ENCODE results near the gene PMM1. TPM values are rescaled to one million over a fixed set of nuclear protein-coding genes. Genes with fewer than 3 reads are reported as not detected.
"Not testable (repeated sequence)": the region's sequence is repeated elsewhere in the genome, so short reads cannot be mapped to it uniquely, and the experiment has no call there.

The PMM1 gene
- total RNA-seq, 1 experiment from 2014 or later: 10.0 TPM

GRCh38 chr22:41558241-41558630 lies 31.4 kb downstream of the PMM1 start:
- not testable (repeated sequence) for H3K27ac ChIP-seq (ENCODE audit: low read length); H3K9ac ChIP-seq (ENCODE audit: low read length); H4K20me1 ChIP-seq (ENCODE audit: insufficient read depth, low read depth, low read length); H3K4me2 ChIP-seq (ENCODE audit: low read depth, low read length, poor library complexity, severe bottlenecking); H3K27me3 ChIP-seq (ENCODE audit: low read length); H3K79me2 ChIP-seq (ENCODE audit: low read length); H3K4me3 ChIP-seq (ENCODE audit: low read length); DNase-seq; H3K9me3 ChIP-seq (ENCODE audit: low read length); H2AFZ ChIP-seq (ENCODE audit: low read length); H3K9me2 ChIP-seq (replicated peaks; ENCODE audit: insufficient read depth, low read length); H3K36me3 ChIP-seq (ENCODE audit: insufficient read depth, low read length)
- peaks cover 13% of the 10 kb centered on the region for H3K4me1 ChIP-seq (ENCODE audit: low read length)

GRCh38 chr22:41557401-41558240 lies 32.0 kb downstream of the PMM1 start:
- no peaks in the 10 kb centered on the region for H3K36me3 ChIP-seq (ENCODE audit: insufficient read depth, low read length)
- H3K27ac ChIP-seq (ENCODE audit: low read length): no peak overlapping the region
- no peaks in the 10 kb centered on the region for H4K20me1 ChIP-seq (ENCODE audit: insufficient read depth, low read depth, low read length)
- no peaks in the 10 kb centered on the region for H3K9me3 ChIP-seq (ENCODE audit: low read length)
- no peak overlapping the region for H3K4me2 ChIP-seq (ENCODE audit: low read depth, low read length, poor library complexity, severe bottlenecking)
- DNase-seq: no peak
- H3K9me2 ChIP-seq (replicated peaks; ENCODE audit: insufficient read depth, low read length): no peaks in the 10 kb centered on the region
- no peak overlapping the region for H3K9ac ChIP-seq (ENCODE audit: low read length)
- no peak overlapping the region for H3K4me3 ChIP-seq (ENCODE audit: low read length)
- H3K27me3 ChIP-seq (ENCODE audit: low read length): no peaks in the 10 kb centered on the region
- peaks cover 13% of the 10 kb centered on the region for H3K4me1 ChIP-seq (ENCODE audit: low read length)
- H2AFZ ChIP-seq (ENCODE audit: low read length): no peak overlapping the region
- no peaks in the 10 kb centered on the region for H3K79me2 ChIP-seq (ENCODE audit: low read length)

DNA sequence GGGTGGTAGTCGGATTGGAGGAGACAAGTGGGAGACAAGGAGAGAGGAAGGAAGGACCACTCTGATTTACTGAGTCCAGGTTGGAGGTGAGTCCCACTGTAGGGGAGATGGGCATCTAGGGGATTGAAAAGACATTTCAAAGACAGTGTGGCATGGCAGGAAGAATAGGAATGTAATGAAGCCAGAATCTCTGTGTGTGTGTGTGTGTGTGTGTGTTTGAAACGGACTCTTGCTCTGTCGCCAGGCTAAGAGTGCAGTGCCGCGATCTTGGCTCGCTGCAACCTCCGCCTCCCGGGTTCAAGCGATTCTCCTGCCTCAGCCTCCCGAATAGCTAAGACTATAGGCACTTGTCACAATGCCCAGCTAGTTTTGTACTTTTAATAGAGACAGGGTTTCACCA lies 33.1 kb downstream of the PMM1 start:
- Histone ChIP-seq H4K20me1 (ENCODE audit: insufficient read depth, low read depth, low read length) (no peaks in the 10 kb centered on the region), H3K9me2 (replicated peaks; ENCODE audit: insufficient read depth, low read length) (no peaks in the 10 kb centered on the region), H3K4me2 (ENCODE audit: low read depth, low read length, poor library complexity, severe bottlenecking) (no peak overlapping the region), H3K9me3 (ENCODE audit: low read length) (no peaks in the 10 kb centered on the region), H3K27ac (ENCODE audit: low read length) (no peak overlapping the region), H3K36me3 (ENCODE audit: insufficient read depth, low read length) (no peaks in the 10 kb centered on the region), H3K27me3 (ENCODE audit: low read length) (no peaks in the 10 kb centered on the region), H3K4me3 (ENCODE audit: low read length) (no peak overlapping the region), H3K79me2 (ENCODE audit: low read length) (no peaks in the 10 kb centered on the region), H3K4me1 (ENCODE audit: low read length) (peaks cover 13% of the 10 kb centered on the region), H2AFZ (ENCODE audit: low read length) (no peak overlapping the region), H3K9ac (ENCODE audit: low read length) (no peak overlapping the region)
- DNase-seq: no peak

GRCh38 chr22:41555325-41555982 lies 34.2 kb downstream of the PMM1 start:
- Histone ChIP-seq H3K36me3 (ENCODE audit: insufficient read depth, low read length) (no peaks in the 10 kb centered on the region), H3K4me3 (ENCODE audit: low read length) (no peak overlapping the region), H3K4me1 (ENCODE audit: low read length) (peaks cover 7% of the 10 kb centered on the region), H3K27me3 (ENCODE audit: low read length) (no peaks in the 10 kb centered on the region), H3K9me2 (replicated peaks; ENCODE audit: insufficient read depth, low read length) (no peaks in the 10 kb centered on the region), H3K9ac (ENCODE audit: low read length) (no peak overlapping the region), H3K4me2 (ENCODE audit: low read depth, low read length, poor library complexity, severe bottlenecking) (no peak overlapping the region), H3K27ac (ENCODE audit: low read length) (no peak overlapping the region), H4K20me1 (ENCODE audit: insufficient read depth, low read depth, low read length) (no peaks in the 10 kb centered on the region), H2AFZ (ENCODE audit: low read length) (no peak overlapping the region), H3K79me2 (ENCODE audit: low read length) (no peaks in the 10 kb centered on the region), H3K9me3 (ENCODE audit: low read length) (no peaks in the 10 kb centered on the region)
- DNase-seq: no peak

DNA sequence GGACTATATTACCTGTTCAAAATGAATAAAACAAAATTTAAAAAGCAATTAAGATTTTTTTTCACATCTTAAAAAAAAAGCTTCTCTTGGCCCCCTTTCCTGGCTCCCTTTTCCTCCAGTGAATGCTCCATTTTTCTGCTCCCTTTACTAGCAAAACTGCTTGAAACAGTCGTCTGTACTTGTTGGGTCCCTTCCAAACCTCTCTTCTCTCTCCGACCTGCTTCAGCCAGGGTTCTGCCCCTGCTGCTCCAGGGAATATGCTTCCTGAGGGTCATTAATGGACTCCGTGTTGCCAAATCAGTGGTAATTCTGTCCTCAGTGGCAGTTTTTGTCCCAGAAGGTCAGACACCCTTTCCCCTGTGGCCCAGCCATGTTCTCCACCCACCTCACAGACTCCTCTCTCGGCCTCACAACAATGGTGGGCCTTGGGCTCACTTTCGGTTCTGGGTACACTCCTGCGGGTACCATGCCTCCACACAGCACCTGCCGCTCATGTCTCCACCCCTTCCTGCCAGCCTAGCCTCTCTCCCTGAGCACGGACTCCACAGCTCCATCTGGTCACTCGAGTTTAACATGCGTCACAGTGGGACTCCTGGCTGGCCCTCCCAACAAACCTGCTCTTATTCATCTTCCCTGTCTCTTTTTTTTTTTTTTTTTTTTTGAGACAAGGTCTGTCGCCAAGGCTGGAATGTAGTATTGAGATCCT lies 37.6 kb downstream of the PMM1 start:
- no peaks in the 10 kb centered on the region for H4K20me1 ChIP-seq (ENCODE audit: insufficient read depth, low read depth, low read length)
- no peaks in the 10 kb centered on the region for H3K36me3 ChIP-seq (ENCODE audit: insufficient read depth, low read length)
- no peaks in the 10 kb centered on the region for H3K4me1 ChIP-seq (ENCODE audit: low read length)
- no peak overlapping the region for H3K4me2 ChIP-seq (ENCODE audit: low read depth, low read length, poor library complexity, severe bottlenecking)
- H3K79me2 ChIP-seq (ENCODE audit: low read length): no peaks in the 10 kb centered on the region
- H3K27me3 ChIP-seq (ENCODE audit: low read length): no peaks in the 10 kb centered on the region
- no peak for DNase-seq
- no peaks in the 10 kb centered on the region for H3K9me2 ChIP-seq (replicated peaks; ENCODE audit: insufficient read depth, low read length)
- no peak overlapping the region for H3K4me3 ChIP-seq (ENCODE audit: low read length)
- H3K9ac ChIP-seq (ENCODE audit: low read length): no peak overlapping the region
- H2AFZ ChIP-seq (ENCODE audit: low read length): no peak overlapping the region
- no peaks in the 10 kb centered on the region for H3K9me3 ChIP-seq (ENCODE audit: low read length)
- no peak overlapping the region for H3K27ac ChIP-seq (ENCODE audit: low read length)

- no peak for DNase-seq
- Histone ChIP-seq H3K9ac (ENCODE audit: low read length) (no peak overlapping the region), H3K27me3 (ENCODE audit: low read length) (no peaks in the 10 kb centered on the region), H3K9me3 (ENCODE audit: low read length) (no peaks in the 10 kb centered on the region), H3K4me1 (ENCODE audit: low read length) (no peaks in the 10 kb centered on the region), H2AFZ (ENCODE audit: low read length) (no peak overlapping the region), H3K4me2 (ENCODE audit: low read depth, low read length, poor library complexity, severe bottlenecking) (no peak overlapping the region), H3K4me3 (ENCODE audit: low read length) (no peak overlapping the region), H4K20me1 (ENCODE audit: insufficient read depth, low read depth, low read length) (no peaks in the 10 kb centered on the region), H3K9me2 (replicated peaks; ENCODE audit: insufficient read depth, low read length) (no peaks in the 10 kb centered on the region), H3K36me3 (ENCODE audit: insufficient read depth, low read length) (no peaks in the 10 kb centered on the region), H3K27ac (ENCODE audit: low read length) (no peak overlapping the region), H3K79me2 (ENCODE audit: low read length) (no peaks in the 10 kb centered on the region)
These were observed 38.6 kb downstream of the PMM1 start for GRCh38 chr22:41550952-41551491.

GRCh38 chr22:41548830-41549211 lies 40.8 kb downstream of the PMM1 start:
- H3K9ac ChIP-seq (ENCODE audit: low read length): no peak overlapping the region
- no peak overlapping the region for H2AFZ ChIP-seq (ENCODE audit: low read length)
- H3K4me1 ChIP-seq (ENCODE audit: low read length): peaks cover 8% of the 10 kb centered on the region
- H3K4me2 ChIP-seq (ENCODE audit: low read depth, low read length, poor library complexity, severe bottlenecking): no peak overlapping the region
- DNase-seq: no peak
- no peaks in the 10 kb centered on the region for H3K9me3 ChIP-seq (ENCODE audit: low read length)
- H3K27ac ChIP-seq (ENCODE audit: low read length): no peak overlapping the region
- H3K36me3 ChIP-seq (ENCODE audit: insufficient read depth, low read length): no peaks in the 10 kb centered on the region
- no peaks in the 10 kb centered on the region for H4K20me1 ChIP-seq (ENCODE audit: insufficient read depth, low read depth, low read length)
- no peaks in the 10 kb centered on the region for H3K27me3 ChIP-seq (ENCODE audit: low read length)
- H3K79me2 ChIP-seq (ENCODE audit: low read length): peaks cover 5% of the 10 kb centered on the region
- no peaks in the 10 kb centered on the region for H3K9me2 ChIP-seq (replicated peaks; ENCODE audit: insufficient read depth, low read length)
- H3K4me3 ChIP-seq (ENCODE audit: low read length): no peak overlapping the region

Measured in Karpas-422 (cell line).